AG10803 (cell line): Measurements from ENCODE around the gene ADCY9.

Experiments
- DNase-seq: peaks from one replicate; pipeline ENCODE4 v3.0.0; 2010; ENCODE audit warnings: low read depth
- H3K4me3 ChIP-seq: 2 replicates; pipeline ENCODE4 v1.5.1; 2011; ENCODE audit warnings: mild to moderate bottlenecking, low read length, control low read depth
- TF ChIP-seq, protein P1 (sequence below): conservative IDR thresholded peaks from 2 replicates; pipeline ENCODE4 v1.5.1; 2011; ENCODE audit warnings: mild to moderate bottlenecking, low read length, control low read depth, inconsistent platforms

The ADCY9 gene

DNA sequence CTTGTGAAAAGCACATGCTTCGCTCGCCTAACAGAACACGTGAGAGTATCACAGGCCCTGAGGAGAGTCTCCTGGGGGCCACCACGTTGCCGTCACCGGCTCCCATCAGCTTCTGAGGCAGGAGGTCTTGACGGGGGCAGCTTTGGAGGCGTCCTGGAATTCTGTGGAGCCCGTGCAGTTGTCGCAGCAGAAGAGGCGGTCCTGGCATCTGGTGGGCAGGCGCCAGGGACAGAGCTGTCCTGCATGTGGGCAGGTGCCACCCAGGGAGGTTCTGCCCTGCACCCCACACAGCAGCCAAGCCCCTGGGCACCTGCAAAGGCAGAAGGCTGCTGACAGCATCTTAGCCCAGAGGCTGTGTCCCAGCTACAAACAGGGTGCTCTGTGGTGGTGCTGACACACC, 136.7 kb downstream of the ADCY9 start:
- TF ChIP-seq, protein P1, sequence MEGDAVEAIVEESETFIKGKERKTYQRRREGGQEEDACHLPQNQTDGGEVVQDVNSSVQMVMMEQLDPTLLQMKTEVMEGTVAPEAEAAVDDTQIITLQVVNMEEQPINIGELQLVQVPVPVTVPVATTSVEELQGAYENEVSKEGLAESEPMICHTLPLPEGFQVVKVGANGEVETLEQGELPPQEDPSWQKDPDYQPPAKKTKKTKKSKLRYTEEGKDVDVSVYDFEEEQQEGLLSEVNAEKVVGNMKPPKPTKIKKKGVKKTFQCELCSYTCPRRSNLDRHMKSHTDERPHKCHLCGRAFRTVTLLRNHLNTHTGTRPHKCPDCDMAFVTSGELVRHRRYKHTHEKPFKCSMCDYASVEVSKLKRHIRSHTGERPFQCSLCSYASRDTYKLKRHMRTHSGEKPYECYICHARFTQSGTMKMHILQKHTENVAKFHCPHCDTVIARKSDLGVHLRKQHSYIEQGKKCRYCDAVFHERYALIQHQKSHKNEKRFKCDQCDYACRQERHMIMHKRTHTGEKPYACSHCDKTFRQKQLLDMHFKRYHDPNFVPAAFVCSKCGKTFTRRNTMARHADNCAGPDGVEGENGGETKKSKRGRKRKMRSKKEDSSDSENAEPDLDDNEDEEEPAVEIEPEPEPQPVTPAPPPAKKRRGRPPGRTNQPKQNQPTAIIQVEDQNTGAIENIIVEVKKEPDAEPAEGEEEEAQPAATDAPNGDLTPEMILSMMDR = no peak
- H3K4me3 ChIP-seq = no peak overlapping the region
- DNase-seq = no peak

DNA sequence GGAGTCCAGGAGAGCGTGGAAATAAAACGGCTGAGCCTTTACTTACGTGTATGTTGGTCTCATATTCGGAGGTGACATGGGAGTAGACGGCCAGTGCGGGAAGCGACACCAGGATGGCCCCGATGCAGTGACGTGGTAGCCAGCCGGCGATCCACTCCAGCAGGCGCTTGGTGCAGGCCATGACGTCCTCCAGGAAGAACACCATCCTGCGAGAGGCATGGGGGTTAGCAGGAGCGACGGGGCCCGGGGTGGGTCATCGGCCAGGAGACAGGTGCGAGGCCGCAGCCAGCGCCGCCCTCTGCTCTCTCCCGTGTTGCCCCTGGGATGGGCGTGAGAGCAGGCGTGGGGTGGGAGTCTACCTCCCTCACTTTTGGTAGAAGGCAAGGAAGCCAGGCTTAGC, 137.2 kb downstream of the ADCY9 start:
- TF ChIP-seq, protein P1 = no peak
- no peak for DNase-seq
- no peak overlapping the region for H3K4me3 ChIP-seq

DNA sequence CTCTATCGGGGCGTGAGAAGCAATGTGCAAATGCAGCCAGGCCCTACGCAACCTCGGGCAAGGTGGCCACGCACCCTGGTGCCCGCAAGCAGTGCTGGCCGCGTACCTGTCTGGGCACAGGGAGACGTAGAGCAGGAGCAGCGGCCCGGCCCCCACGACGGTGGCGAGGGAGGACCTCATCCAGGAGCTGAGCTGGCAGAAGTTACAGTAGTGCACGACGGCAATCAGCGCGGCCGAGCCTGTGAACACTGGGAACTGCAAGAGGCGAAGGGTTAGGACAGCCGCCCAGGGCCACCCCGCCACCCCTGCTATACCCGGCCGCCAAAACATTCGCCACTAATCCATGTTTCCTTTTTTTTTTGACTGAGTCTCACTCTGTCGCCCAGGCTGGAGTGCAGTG, 138.9 kb downstream of the ADCY9 start:
- TF ChIP-seq, protein P1 = no peak
- H3K4me3 ChIP-seq = no peak overlapping the region
- DNase-seq = no peak

DNA sequence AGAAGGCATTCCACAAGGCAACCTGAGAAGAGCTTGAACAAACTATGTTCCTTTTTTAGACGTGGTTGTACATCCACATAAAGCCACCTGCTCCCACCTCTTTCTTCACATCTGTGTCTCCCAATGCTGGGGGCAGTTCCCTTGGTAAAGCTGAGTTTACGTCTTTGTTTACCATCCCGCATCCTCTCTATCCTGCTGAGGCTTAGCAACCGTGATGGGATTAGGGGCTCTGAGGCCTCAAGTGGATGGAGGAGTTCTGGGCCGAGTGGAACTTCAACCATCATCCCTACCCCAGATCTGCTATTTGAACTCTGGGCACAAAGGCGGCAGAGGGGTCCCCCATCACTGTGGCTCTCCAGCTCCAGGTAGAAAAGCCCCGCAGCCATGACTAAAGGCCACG, 141.5 kb downstream of the ADCY9 start:
- H3K4me3 ChIP-seq = no peak overlapping the region
- TF ChIP-seq, protein P1 = no peak
- no peak for DNase-seq

DNA sequence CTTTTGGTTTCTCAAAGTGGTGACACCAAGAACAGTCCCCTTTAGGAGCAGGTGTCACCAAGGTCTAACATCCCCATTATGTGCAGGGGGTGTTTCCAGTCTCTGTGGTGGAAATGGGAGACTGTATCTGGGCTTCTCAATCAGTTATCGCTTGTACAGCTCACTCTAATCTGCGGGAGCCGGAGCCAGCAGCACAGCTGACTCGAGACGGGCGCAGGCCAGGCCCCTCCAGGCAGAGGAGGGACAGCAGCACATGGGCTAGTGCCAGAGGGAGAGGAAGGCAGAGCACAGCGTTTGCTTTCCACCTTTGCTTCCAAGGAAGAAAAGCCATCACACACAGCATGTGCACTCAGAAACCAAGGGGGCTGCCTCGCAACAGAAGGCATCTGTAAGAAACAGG, 144.5 kb downstream of the ADCY9 start:
- no peak overlapping the region for H3K4me3 ChIP-seq
- TF ChIP-seq, protein P1 = no peak
- no peak for DNase-seq

DNA sequence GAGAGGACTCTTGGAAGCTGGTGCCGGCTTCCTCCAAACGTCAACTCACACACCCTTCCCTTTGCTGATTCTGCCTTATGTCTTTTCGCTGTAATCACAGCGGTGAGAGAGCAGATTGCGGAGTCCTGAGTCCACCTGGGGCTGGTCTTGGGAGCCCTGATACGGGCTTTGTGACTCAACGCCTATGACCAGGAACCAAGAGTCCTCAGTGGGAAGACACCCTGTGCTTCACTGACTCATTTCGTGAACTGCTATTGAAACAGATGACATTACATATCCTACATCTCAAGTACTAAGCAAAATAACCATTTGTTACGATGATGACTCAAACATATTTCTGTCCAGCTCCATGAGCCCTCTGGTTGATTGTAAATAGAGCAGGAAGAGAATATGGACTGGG, 145.0 kb downstream of the ADCY9 start:
- TF ChIP-seq, protein P1 = no peak
- peak; percentile 35 for DNase-seq

DNA sequence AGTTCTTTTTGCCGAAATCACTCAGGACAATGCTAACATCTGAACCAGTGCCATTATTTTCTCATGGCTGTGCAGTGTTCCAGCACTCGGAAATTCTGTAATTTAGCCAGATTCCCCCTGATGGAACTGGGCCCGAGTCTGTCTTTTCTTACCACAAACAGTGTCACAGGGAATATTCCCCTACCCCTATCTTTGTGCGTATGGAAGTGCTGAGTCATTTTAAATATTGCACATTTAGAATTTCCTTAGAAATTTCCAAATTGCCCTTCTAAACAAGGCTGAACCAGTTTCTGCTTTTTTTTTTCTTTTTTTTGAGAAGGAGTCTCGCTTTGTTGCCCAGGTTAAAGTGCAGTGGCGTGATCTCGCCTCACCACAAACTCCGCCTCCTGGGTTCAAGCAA, 147.7 kb downstream of the ADCY9 start:
- H3K4me3 ChIP-seq = no peak overlapping the region
- TF ChIP-seq, protein P1 = no peak
- DNase-seq = no peak

More for the DNA sequence above, 145.0 kb downstream of the ADCY9 start:
- no peak overlapping the region for H3K4me3 ChIP-seq
